Transverse colon (tissue), 4 donors: ENCODE results near the gene ADGRB2. TPM values are rescaled to one million over a fixed set of nuclear protein-coding genes. Genes with fewer than 3 reads are reported as not detected.

Experiments used
- DNase-seq: peaks from one replicate; pipeline ENCODE4 v3.0.0-alpha.2; 2019
- H3K27ac ChIP-seq, 4 donors: fragments of 200-600 bp; sonication (generic); 2 replicates each; pipeline ENCODE4 v1.5.1; 2016 to 2018; ENCODE audit warnings: inconsistent platforms in 4 of 4
- H3K27me3 ChIP-seq: fragments of 200-600 bp; sonication (generic); 2 replicates; pipeline ENCODE4 v1.5.1; 2017; ENCODE audit warnings: inconsistent platforms
- H3K36me3 ChIP-seq, 4 donors: fragments of 200-600 bp; sonication (generic); 2 replicates each; pipeline ENCODE4 v1.5.1; 2017 to 2019; ENCODE audit warnings: inconsistent platforms in 4 of 4
- H3K4me1 ChIP-seq, 4 donors: fragments of 200-600 bp; sonication (generic); 2 replicates each; pipeline ENCODE4 v1.5.1; 2017 to 2020; ENCODE audit warnings: inconsistent platforms in 4 of 4
- H3K4me3 ChIP-seq, 4 donors: fragments of 200-600 bp; sonication (generic); 1 replicate in 1 of 4; 2 replicates in 3 of 4; pipeline versions ENCODE4 v1.5.1 to v1.6.1; 2017 to 2019; ENCODE audit warnings: inconsistent platforms in 4 of 4
- H3K9me3 ChIP-seq, 2 donors: fragments of 200-600 bp; sonication (generic); 2 replicates each; pipeline ENCODE4 v1.5.1; 2017 to 2019; ENCODE audit warnings: inconsistent platforms in 2 of 2
- CTCF ChIP-seq, 5 experiments: fragments of 200-600 bp in 3 of 5; fragments of 450-650 bp in 2 of 5; sonication (generic) in 3 of 5; IDR thresholded peaks; 1 replicate in 2 of 5; 2 replicates in 3 of 5; pipeline ENCODE4 v1.5.1; 2016 to 2017; ENCODE audit warnings: antibody characterized with exemption in 5 of 5, inconsistent platforms in 3 of 5, mild to moderate bottlenecking in 2 of 5, moderate library complexity in 1 of 5
- EP300 ChIP-seq: sonication (generic); formaldehyde crosslinking; IDR thresholded peaks from one replicate; pipeline ENCODE4 v1.6.1; 2017; ENCODE audit warnings: antibody characterized with exemption, low read depth
- POLR2A ChIP-seq: fragments of 450-650 bp; IDR thresholded peaks from one replicate; pipeline ENCODE4 v1.6.1; 2016; ENCODE audit warnings: antibody characterized with exemption, mild to moderate bottlenecking, moderate library complexity
- POLR2AphosphoS5 ChIP-seq, 3 donors: sonication (generic); formaldehyde crosslinking; IDR thresholded peaks; one replicate each; pipeline ENCODE4 v1.6.1; 2016; ENCODE audit warnings: antibody characterized with exemption in 3 of 3
- WGBS, 2 donors: methylation state at CpG; one replicate each; pipeline ENCODE4 v1.1.5; 2018; ENCODE audit warnings: low coverage in 1 of 2; 5-methylcytosine and 5-hydroxymethylcytosine counted together
- in situ Hi-C, 4 donors: fragments of 200-750 bp; cut with MboI; loops; one replicate each; pipeline versions ENCODE4 v1.15.0 to v1.15.1; 2017; ENCODE audit warnings: low sequenced_read_pairs in 3 of 4, low pct_ligation_motif_present in 1 of 4, low pct_unique_long_range_greater_than_20kb in 1 of 4
- intact Hi-C: fragments of 100-400 bp; cut with DNase I; formaldehyde crosslinking; loops from one replicate; pipeline ENCODE4 v1.15.1; 2023; ENCODE audit warnings: low total_unique reads
- total RNA-seq, 4 donors: library from RNA; depleted of rRNA; stranded (reverse); fragments of >200 nt; gene quantifications; one replicate each; pipeline ENCODE4 v1.1.0, GENCODE V29; 2016

ADGRB2 gene
- total RNA-seq, 4 donors from 2014 or later, result 0.55 to 4.2 (median 1.1) TPM; not detected in 1

DNA sequence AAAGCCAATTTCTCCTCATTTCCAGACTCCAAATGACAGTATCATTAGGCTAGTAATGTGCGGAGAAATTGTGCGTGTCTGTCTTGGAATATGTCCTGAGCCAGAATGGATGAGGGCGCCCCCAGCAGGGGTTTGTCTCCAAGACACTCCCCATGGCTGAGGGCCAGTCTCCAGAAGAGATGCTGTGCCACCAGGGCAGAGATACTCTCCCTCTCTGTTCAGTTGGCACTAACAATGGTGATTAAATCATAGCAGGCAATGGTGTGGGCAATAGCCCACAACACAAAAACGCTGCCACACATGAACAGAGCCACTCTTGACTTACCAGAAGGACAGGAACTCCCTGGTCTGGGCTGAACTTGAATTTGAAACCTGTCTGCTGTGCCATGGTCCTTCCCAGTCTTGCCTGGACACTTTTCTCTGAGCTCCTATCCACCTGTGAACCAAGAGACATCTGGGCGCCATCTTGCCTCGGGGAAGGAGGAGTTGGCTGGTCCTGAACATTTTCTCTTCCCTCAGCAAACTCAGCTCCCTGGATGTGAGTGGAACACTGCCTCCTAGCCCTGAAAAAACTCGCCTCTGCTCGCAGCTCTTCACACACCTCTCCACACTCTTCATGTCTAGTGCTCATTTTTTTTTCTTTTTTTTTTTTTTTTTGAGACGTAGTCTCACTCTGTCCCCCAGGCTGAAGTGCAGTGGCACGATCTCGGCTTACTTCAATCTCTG is 14.8 kb upstream of the ADGRB2 start:
- no peak for TF ChIP-seq POLR2A
- TF ChIP-seq EP300, result no peak
- TF ChIP-seq CTCF (IDR thresholded peaks at IDR 0.05), result no peak
- intact Hi-C loops (no loop called here), in situ Hi-C loops (loop anchor here in 1 of 4 donors (25.0 kb wide), 1 partner anchor 117 kb away; no protein-coding TSS in a partner anchor)
- Histone ChIP-seq H3K36me3 (no peaks in the 10 kb centered on the region), H3K27me3 (peaks cover 34% of the 10 kb centered on the region), H3K4me1 (no peaks in the 10 kb centered on the region), H3K4me3 (no peak overlapping the region), H3K9me3 (no peaks in the 10 kb centered on the region), H3K27ac (no peak overlapping the region)
- 85 to 87% methylated on average over 4 to 11 of the region's 11 CpGs for WGBS, 2 donors
- DNase-seq, result no peak

GRCh38 chr1:31776516-31776915 is 12.4 kb upstream of the ADGRB2 start:
- intact Hi-C loops, result no loop called here
- in situ Hi-C loops, result loop anchor here in 1 of 4 donors (25.0 kb wide), 1 partner anchor 114 kb away; no protein-coding TSS in a partner anchor

GRCh38 chr1:31776032-31776431 is 11.9 kb upstream of the ADGRB2 start:
- H3K9me3 ChIP-seq, result no peaks in the 10 kb centered on the region
- no peaks in the 10 kb centered on the region for H3K36me3 ChIP-seq
- H3K27ac ChIP-seq, result no peak overlapping the region
- DNase-seq, result no peak
- no peak for TF ChIP-seq CTCF (IDR thresholded peaks at IDR 0.05)
- TF ChIP-seq POLR2A, result no peak
- WGBS, 2 donors, result 87 to 100% methylated on average over 2 to 5 of the region's 5 CpGs
- in situ Hi-C loops, result loop anchor here in 1 of 4 donors (25.0 kb wide), 1 partner anchor 114 kb away; no protein-coding TSS in a partner anchor
- no peak overlapping the region for H3K4me3 ChIP-seq
- H3K27me3 ChIP-seq, result peaks cover 63% of the 10 kb centered on the region
- intact Hi-C loops, result no loop called here
- H3K4me1 ChIP-seq, result peaks cover 12 to 13% (median 13%) of the 10 kb centered on the region in 4 donors

More at GRCh38 chr1:31776516-31776915, 12.4 kb upstream of the ADGRB2 start:
- 80 to 86% methylated on average over 1 to 3 of the region's 3 CpGs for WGBS, 2 donors
- Histone ChIP-seq H3K4me3 (no peak overlapping the region), H3K36me3 (no peaks in the 10 kb centered on the region), H3K9me3 (no peaks in the 10 kb centered on the region), H3K27ac (no peak overlapping the region), H3K4me1 (peaks cover 12 to 13% (median 13%) of the 10 kb centered on the region in 4 donors), H3K27me3 (peaks cover 58% of the 10 kb centered on the region)
- TF ChIP-seq CTCF (IDR thresholded peaks at IDR 0.05) (no peak), EP300 (no peak), POLR2A (no peak), POLR2AphosphoS5 (IDR thresholded peaks at IDR 0.05) (no peak)
- DNase-seq, result no peak

- peaks cover 70% of the 10 kb centered on the region for H3K27me3 ChIP-seq
- intact Hi-C loops, result no loop called here
- no peaks in the 10 kb centered on the region for H3K36me3 ChIP-seq
- WGBS, 2 donors, result 69 to 80% methylated on average over 2 to 10 of the region's 10 CpGs
- H3K27ac ChIP-seq, result no peak overlapping the region
- TF ChIP-seq POLR2A, result no peak
- TF ChIP-seq CTCF (IDR thresholded peaks at IDR 0.05), result no peak
- no peak for TF ChIP-seq EP300
- TF ChIP-seq POLR2AphosphoS5 (IDR thresholded peaks at IDR 0.05), result no peak
- no peaks in the 10 kb centered on the region for H3K9me3 ChIP-seq
- no peak for DNase-seq
- in situ Hi-C loops, result loop anchor here in 1 of 4 donors (25.0 kb wide), 1 partner anchor 113 kb away; no protein-coding TSS in a partner anchor
- no peak overlapping the region for H3K4me3 ChIP-seq
- H3K4me1 ChIP-seq, result peaks cover 12 to 13% (median 13%) of the 10 kb centered on the region in 4 donors
These were observed 11.3 kb upstream of the ADGRB2 start for GRCh38 chr1:31775210-31775999.
